GM23338 (cell line): ENCODE data around the gene NQO2. TPM values are rescaled to one million over a fixed set of nuclear protein-coding genes. Genes with fewer than 3 reads are reported as not detected.

Experiments used
- ATAC-seq: fragments of 200-7000 bp; cut with Tn5 transposase; 3 replicates; pipeline ENCODE4 v1.9.1; 2020
- DNase-seq: peaks from one replicate; pipeline ENCODE4 v3.0.0-alpha.2; 2015; ENCODE audit warnings: low spot score
- H2AFZ ChIP-seq: fragments of 200-600 bp; sonication (generic); 2 replicates; pipeline ENCODE4 v1.8.0; 2016; ENCODE audit warnings: antibody characterized with exemption, mild to moderate bottlenecking, moderate library complexity
- H3F3A ChIP-seq: fragments of 200-600 bp; sonication (generic); replicated peaks from 2 replicates; pipeline ENCODE4 v1.8.0; 2017; ENCODE audit warnings: antibody characterized with exemption, mixed run types, low read depth
- H3K27ac ChIP-seq: fragments of 200-600 bp; sonication (generic); 2 replicates; pipeline ENCODE4 v1.6.1; 2016; ENCODE audit warnings: low read depth
- H3K27me3 ChIP-seq: fragments of 200-600 bp; sonication (generic); 2 replicates; pipeline ENCODE4 v1.8.0; 2016; ENCODE audit warnings: mild to moderate bottlenecking, mixed run types, moderate library complexity; ENCODE audit not compliant: insufficient read depth
- H3K36me3 ChIP-seq: fragments of 200-600 bp; sonication (generic); 2 replicates; pipeline ENCODE4 v1.8.0; 2016; ENCODE audit warnings: mild to moderate bottlenecking; ENCODE audit not compliant: insufficient read depth
- H3K4me1 ChIP-seq: fragments of 200-600 bp; sonication (generic); 2 replicates; pipeline ENCODE4 v1.8.0; 2016; ENCODE audit warnings: mild to moderate bottlenecking, moderate library complexity; ENCODE audit not compliant: insufficient read depth
- H3K4me2 ChIP-seq: fragments of 200-600 bp; sonication (generic); 2 replicates; pipeline ENCODE4 v1.7.1; 2017; ENCODE audit warnings: mixed run types
- H3K4me3 ChIP-seq: fragments of 200-600 bp; sonication (generic); 2 replicates; pipeline ENCODE4 v1.6.1; 2016; ENCODE audit warnings: mixed run types
- H3K79me2 ChIP-seq: fragments of 200-600 bp; sonication (generic); replicated peaks from 2 replicates; pipeline ENCODE4 v1.8.0; 2017; ENCODE audit warnings: mild to moderate bottlenecking; ENCODE audit not compliant: insufficient read depth
- H3K9me2 ChIP-seq: fragments of 200-600 bp; sonication (generic); 2 replicates; pipeline ENCODE4 v1.8.0; 2017; ENCODE audit not compliant: insufficient read depth
- H4K20me1 ChIP-seq: fragments of 200-600 bp; sonication (generic); replicated peaks from 2 replicates; pipeline ENCODE4 v1.8.0; 2017; ENCODE audit warnings: mild to moderate bottlenecking; ENCODE audit not compliant: insufficient read depth
- H3K27ac Mint-ChIP-seq: 2 replicates; pipeline ENCODE4 v1.8.0; 2020; ENCODE audit warnings: inconsistent platforms, mild to moderate bottlenecking, moderate library complexity, mixed read lengths
- H3K27me3 Mint-ChIP-seq: 3 replicates; pipeline ENCODE4 v1.8.0; 2022; ENCODE audit warnings: low read depth, mild to moderate bottlenecking, moderate library complexity, mixed read lengths, inconsistent platforms; ENCODE audit not compliant: insufficient read depth, poor library complexity
- H3K36me3 Mint-ChIP-seq: 3 replicates; pipeline ENCODE4 v1.8.0; 2021; ENCODE audit warnings: low read depth, mild to moderate bottlenecking, inconsistent platforms, moderate library complexity, mixed read lengths
- H3K4me1 Mint-ChIP-seq: 3 replicates; pipeline ENCODE4 v1.8.0; 2020; ENCODE audit warnings: mild to moderate bottlenecking, inconsistent platforms, mixed read lengths
- H3K4me3 Mint-ChIP-seq: 3 replicates; pipeline ENCODE4 v1.8.0; 2021; ENCODE audit warnings: moderate library complexity, mild to moderate bottlenecking, inconsistent platforms, mixed read lengths
- H3K9me3 Mint-ChIP-seq: 3 replicates; pipeline ENCODE4 v1.8.0; 2020; ENCODE audit warnings: moderate library complexity, mild to moderate bottlenecking, inconsistent platforms, mixed read lengths
- CREB1 ChIP-seq: fragments of 250-450 bp; sonication (Bioruptor Pico); IDR thresholded peaks from 2 replicates; pipeline ENCODE4 v1.5.0; 2020; ENCODE audit warnings: low read depth, mild to moderate bottlenecking, moderate library complexity
- CTCF ChIP-seq, 2 experiments: fragments of 200-600 bp in 1 of 2; sonication (generic) in 1 of 2; conservative IDR thresholded peaks; 2 replicates each; pipeline versions ENCODE4 v1.5.1 to v1.6.1; 2016 to 2017; ENCODE audit warnings: antibody characterized with exemption in 2 of 2, low read depth in 2 of 2, mild to moderate bottlenecking in 2 of 2, moderate library complexity in 1 of 2
- ETS1 ChIP-seq: IDR thresholded peaks from 2 replicates; pipeline ENCODE4 v1.6.1; 2016; ENCODE audit warnings: antibody characterized with exemption
- EZH2 ChIP-seq: fragments of 200-600 bp; sonication (generic); IDR thresholded peaks from one replicate; pipeline ENCODE4 v1.8.0; 2017; ENCODE audit warnings: antibody characterized with exemption, mild to moderate bottlenecking, low read depth; ENCODE audit not compliant: unreplicated experiment
- EZH2phosphoT487 ChIP-seq: fragments of 200-600 bp; sonication (generic); IDR thresholded peaks from one replicate; pipeline ENCODE4 v1.8.1; 2018; ENCODE audit warnings: antibody characterized with exemption; ENCODE audit not compliant: unreplicated experiment
- JUNB ChIP-seq: IDR thresholded peaks from one replicate; pipeline ENCODE4 v1.6.1; 2016; ENCODE audit warnings: antibody characterized with exemption; ENCODE audit not compliant: unreplicated experiment
- NANOG ChIP-seq: IDR thresholded peaks from 2 replicates; pipeline ENCODE4 v1.6.1; 2016; ENCODE audit warnings: antibody characterized with exemption, borderline replicate concordance
- POLR2AphosphoS5 ChIP-seq: IDR thresholded peaks from 2 replicates; pipeline ENCODE4 v1.6.1; 2016; ENCODE audit warnings: antibody characterized with exemption, low read depth
- STAT1 ChIP-seq: IDR thresholded peaks from one replicate; pipeline ENCODE4 v1.6.1; 2016; ENCODE audit warnings: antibody characterized with exemption; ENCODE audit not compliant: unreplicated experiment
- ZNF114 ChIP-seq: fragments of 250-450 bp; sonication (Bioruptor Pico); IDR thresholded peaks from 2 replicates; pipeline ENCODE4 v1.5.0; 2020; ENCODE audit warnings: mild to moderate bottlenecking, moderate library complexity
- ZNF331 ChIP-seq: fragments of 250-450 bp; sonication (Bioruptor Pico); IDR thresholded peaks from 2 replicates; pipeline ENCODE4 v1.5.0; 2020; ENCODE audit warnings: low read depth, mild to moderate bottlenecking, moderate library complexity
- ZNF462 ChIP-seq: fragments of 250-450 bp; sonication (Bioruptor Pico); IDR thresholded peaks from 2 replicates; pipeline ENCODE4 v1.5.0; 2020; ENCODE audit warnings: mild to moderate bottlenecking, moderate library complexity
- polyA plus RNA-seq: library from polyadenylated mRNA; unstranded; fragments of >200 nt; fragmentation: Nextera tagmentation; extraction: Ambion mirVana; gene quantifications from 2 replicates; pipeline ENCODE4 v1.2.1, GENCODE V29; 2016
- total RNA-seq: library from RNA; depleted of rRNA; stranded (reverse); fragments of >200 nt; shearing (Covaris generic); gene quantifications from 2 replicates; pipeline ENCODE4 v1.2.3, GENCODE V29; 2014
- TF ChIP-seq, protein P1 (sequence below): IDR thresholded peaks from one replicate; pipeline ENCODE4 v1.6.1; 2018; ENCODE audit warnings: antibody characterized with exemption; ENCODE audit not compliant: unreplicated experiment

The NQO2 gene
- total and polyA plus RNA-seq, 2 experiments from 2014 or later, result 117 to 173 TPM

DNA sequence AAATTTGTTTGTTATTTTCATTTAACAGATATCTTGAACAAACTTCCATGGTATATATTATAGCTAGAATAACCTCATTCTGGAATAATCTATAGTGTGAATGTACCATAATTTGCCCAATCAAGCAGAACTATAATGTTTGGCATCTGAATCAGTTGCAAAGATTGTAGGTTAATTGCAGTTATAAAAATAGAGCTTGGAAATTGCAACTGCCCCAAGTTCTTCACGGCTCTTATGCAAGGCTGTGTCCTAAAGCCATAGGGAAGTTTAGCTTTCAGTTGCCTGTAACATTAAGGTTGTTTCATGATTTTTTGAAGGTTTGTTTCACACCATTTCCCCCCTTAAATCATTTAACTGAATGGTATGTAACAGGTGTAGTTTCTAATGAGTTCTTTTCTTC, 19.4 kb downstream of the NQO2 start:
- Mint-ChIP-seq H3K36me3 (peaks cover 94% of the 10 kb centered on the region), H3K4me1 (peaks cover 15% of the 10 kb centered on the region), H3K27me3 (peaks cover 11% of the 10 kb centered on the region), H3K27ac (no peak overlapping the region), H3K4me3 (no peak overlapping the region), H3K9me3 (peaks cover 16% of the 10 kb centered on the region; the same call in 2 of the 3 replicates)
- 0 out of 2 replicates have a peak, but pooled peaks cover 4% of the 10 kb centered on the region for H4K20me1 ChIP-seq
- H3K4me3 ChIP-seq, result no peak overlapping the region
- ATAC-seq (no peak), DNase-seq (no peak)
- peaks cover 19% of the 10 kb centered on the region for H3K4me1 ChIP-seq
- no peaks in the 10 kb centered on the region for H3K9me2 ChIP-seq
- no peak for TF ChIP-seq STAT1
- no peak for TF ChIP-seq EZH2phosphoT487
- TF ChIP-seq CREB1, result no peak
- TF ChIP-seq POLR2AphosphoS5, result no peak
- TF ChIP-seq EZH2, result no peak
- TF ChIP-seq NANOG, result no peak
- TF ChIP-seq, protein P1, sequence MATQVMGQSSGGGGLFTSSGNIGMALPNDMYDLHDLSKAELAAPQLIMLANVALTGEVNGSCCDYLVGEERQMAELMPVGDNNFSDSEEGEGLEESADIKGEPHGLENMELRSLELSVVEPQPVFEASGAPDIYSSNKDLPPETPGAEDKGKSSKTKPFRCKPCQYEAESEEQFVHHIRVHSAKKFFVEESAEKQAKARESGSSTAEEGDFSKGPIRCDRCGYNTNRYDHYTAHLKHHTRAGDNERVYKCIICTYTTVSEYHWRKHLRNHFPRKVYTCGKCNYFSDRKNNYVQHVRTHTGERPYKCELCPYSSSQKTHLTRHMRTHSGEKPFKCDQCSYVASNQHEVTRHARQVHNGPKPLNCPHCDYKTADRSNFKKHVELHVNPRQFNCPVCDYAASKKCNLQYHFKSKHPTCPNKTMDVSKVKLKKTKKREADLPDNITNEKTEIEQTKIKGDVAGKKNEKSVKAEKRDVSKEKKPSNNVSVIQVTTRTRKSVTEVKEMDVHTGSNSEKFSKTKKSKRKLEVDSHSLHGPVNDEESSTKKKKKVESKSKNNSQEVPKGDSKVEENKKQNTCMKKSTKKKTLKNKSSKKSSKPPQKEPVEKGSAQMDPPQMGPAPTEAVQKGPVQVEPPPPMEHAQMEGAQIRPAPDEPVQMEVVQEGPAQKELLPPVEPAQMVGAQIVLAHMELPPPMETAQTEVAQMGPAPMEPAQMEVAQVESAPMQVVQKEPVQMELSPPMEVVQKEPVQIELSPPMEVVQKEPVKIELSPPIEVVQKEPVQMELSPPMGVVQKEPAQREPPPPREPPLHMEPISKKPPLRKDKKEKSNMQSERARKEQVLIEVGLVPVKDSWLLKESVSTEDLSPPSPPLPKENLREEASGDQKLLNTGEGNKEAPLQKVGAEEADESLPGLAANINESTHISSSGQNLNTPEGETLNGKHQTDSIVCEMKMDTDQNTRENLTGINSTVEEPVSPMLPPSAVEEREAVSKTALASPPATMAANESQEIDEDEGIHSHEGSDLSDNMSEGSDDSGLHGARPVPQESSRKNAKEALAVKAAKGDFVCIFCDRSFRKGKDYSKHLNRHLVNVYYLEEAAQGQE, result no peak
- no peak for TF ChIP-seq JUNB
- TF ChIP-seq ETS1, result no peak
- TF ChIP-seq ZNF114, result no peak
- TF ChIP-seq ZNF331, result no peak
- no peak for TF ChIP-seq ZNF462 (CRISPR knock-in tag)
- TF ChIP-seq CTCF (conservative IDR thresholded peaks at IDR 0.05; ENCODE audit: low read depth in 2 of 2), result no peak
- no peak overlapping the region for H3K27ac ChIP-seq
- H3K36me3 ChIP-seq, result peaks cover 24% of the 10 kb centered on the region
- H3F3A ChIP-seq, result peaks cover 18% of the 10 kb centered on the region
- no peak overlapping the region for H3K4me2 ChIP-seq
- no peaks in the 10 kb centered on the region for H3K27me3 ChIP-seq
- H3K79me2 ChIP-seq, result no peaks in the 10 kb centered on the region
- no peak overlapping the region for H2AFZ ChIP-seq
